Activated T-helper 1 cell treated with anti-CD3 and anti-CD28 coated beads, Interleukin-2, amount 50 U/mL, for 16 hours (primary cell): Measurements from ENCODE around the gene RNASE13.
A peak's percentile ranks its signal among the peaks of the same experiment; 100 is the strongest.
"Not testable (repeated sequence)": the region's sequence is repeated elsewhere in the genome, so short reads cannot be mapped to it uniquely, and the experiment has no call there.

ENCODE experiments used
- DNase-seq, 2 donors: peaks; one replicate each; pipeline ENCODE4 v3.0.0-alpha.2; 2020; ENCODE audit warnings: low read depth in 1 of 2, low spot score in 1 of 2

The RNASE13 gene

GRCh38 chr14:20996521-20996920 is 38.1 kb downstream of the RNASE13 start:
- no peak for DNase-seq

DNA sequence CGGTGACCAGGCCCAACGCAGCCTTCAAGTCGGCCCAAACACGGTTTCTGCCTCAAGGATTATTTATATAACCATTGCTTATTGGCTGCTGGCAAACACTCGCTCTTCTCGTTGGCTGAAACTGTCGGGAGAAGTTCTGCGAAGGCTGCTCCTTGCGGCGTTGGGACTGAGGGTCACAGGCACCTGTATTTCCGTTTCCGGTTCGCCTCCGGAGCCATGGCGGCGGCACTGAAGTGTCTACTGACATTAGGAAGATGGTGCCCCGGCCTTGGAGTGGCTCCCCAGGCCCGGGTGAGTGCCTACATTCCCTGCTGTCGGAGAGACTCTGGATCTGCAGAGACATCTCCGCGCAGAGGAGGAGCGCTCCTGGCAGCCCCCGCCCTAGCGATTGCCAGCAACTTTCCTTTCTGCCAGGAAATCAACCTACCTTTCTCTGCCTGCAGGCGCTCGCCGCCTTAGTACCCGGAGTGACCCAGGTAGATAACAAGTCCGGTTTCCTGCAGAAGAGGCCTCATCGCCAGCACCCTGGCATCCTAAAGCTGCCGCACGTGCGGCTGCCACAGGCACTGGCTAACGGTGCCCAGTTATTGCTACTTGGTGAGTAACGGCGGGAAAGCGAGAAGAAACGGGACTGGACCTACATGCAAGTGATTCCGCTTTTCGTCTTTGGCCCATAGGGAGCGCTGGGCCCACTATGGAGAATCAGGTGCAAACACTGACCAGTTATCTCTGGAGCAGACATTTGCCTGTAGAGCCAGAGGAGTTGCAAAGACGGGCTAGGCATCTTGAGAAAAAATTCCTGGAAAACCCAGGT is 44.6 kb downstream of the RNASE13 start, which contains the start of gene METTL17:
TSS of gene METTL17 (plus strand) at position 194 of the 814 bp plus-strand sequence. CDS start at position 217, 23 bp downstream.
- DNase-seq, result peak; percentile 66 to 77

DNA sequence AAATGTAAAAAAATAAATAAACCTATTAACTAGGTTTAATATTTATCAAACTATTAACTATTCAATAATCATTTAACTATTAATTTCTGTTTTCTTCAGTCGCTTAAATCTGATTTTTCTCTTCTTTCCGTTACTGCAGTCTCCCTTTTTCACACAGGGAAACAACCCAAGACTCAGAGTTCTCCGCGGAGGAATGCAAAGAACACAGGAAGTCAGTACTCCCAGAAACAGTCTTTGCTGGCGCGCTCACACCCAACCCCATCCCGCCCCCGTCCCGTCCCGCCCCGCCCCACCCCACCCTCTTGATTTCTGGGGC is 45.2 kb downstream of the RNASE13 start:
- DNase-seq, result no peak

- no peak for DNase-seq
Measured at GRCh38 chr14:20988717-20989470, 45.7 kb downstream of the RNASE13 start.

- DNase-seq, result no peak
Measured at GRCh38 chr14:20986811-20987210, 47.8 kb downstream of the RNASE13 start.

DNA sequence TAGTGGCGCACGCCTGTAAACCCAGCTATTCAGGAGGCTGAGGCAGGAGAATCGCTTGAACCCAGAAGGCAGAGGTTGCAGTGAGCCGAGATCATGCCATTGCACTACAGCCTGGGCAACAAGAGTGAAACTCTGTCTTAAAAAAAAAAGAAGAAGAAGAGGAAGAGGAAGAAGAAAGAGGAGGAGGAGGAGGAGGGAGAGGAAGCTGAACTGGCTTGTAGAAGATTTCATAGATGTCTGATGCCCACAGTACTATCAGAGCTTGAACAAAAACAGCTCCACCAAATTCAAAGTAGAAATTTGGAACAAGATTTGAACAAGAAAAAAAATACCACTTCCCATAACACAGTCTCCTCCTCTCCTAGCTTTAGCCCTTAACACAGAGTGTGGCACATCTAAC is 49.0 kb downstream of the RNASE13 start:
- DNase-seq, result not testable (repeated sequence)
